ENCODE measurements around the gene DAB2. TPM values are rescaled to one million over a fixed set of nuclear protein-coding genes. Genes with fewer than 3 reads are reported as not detected.
A peak's percentile ranks its signal among the peaks of the same experiment; 100 is the strongest.

The DAB2 gene
- total RNA-seq, 6 experiments from 2014 or later, result 228 to 285 (median 237) TPM

DNA sequence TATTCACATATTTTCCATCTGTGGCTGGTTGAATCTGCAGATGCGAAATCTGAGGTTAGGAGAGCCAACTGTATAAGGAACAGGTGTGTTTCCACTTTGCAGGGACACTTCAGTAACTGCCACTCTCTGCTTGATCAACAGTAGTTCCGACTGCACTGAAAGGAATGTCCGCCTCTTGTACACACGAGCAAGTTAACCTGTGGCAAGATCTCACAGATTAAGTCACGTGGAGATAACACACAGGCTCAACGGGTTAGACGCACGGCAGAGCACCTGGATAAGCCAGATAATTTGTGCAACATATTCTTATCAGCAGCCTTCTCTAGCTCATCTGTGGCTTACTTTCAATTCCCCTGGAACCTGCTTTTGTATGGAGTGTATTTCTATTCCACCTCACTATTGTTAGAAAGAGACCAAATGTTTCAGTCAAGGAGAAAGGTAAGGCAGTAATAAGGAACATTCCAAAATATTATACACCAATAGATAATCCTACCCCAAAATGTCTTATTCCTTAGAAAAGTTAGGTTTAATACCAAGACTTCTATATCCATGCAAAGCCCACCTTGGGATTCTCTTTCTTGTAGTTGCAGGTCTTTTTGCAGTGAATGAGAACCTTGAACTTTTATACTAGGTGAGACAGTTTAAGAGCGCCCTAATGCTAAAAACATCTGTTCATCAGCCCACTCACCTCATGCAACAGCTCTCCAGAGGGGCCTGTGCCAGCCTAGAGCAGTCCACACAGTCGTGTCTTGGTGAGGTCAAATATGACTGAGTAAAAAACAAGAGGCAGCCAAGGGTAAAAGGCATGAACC lies 54.0 kb downstream of the DAB2 start:
- no peak for DNase-seq
- TF ChIP-seq, protein P1, sequence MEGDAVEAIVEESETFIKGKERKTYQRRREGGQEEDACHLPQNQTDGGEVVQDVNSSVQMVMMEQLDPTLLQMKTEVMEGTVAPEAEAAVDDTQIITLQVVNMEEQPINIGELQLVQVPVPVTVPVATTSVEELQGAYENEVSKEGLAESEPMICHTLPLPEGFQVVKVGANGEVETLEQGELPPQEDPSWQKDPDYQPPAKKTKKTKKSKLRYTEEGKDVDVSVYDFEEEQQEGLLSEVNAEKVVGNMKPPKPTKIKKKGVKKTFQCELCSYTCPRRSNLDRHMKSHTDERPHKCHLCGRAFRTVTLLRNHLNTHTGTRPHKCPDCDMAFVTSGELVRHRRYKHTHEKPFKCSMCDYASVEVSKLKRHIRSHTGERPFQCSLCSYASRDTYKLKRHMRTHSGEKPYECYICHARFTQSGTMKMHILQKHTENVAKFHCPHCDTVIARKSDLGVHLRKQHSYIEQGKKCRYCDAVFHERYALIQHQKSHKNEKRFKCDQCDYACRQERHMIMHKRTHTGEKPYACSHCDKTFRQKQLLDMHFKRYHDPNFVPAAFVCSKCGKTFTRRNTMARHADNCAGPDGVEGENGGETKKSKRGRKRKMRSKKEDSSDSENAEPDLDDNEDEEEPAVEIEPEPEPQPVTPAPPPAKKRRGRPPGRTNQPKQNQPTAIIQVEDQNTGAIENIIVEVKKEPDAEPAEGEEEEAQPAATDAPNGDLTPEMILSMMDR (IDR thresholded peaks at IDR 0.05), result no peak
- peak overlapping the region; percentile 48 for H3K27ac Mint-ChIP-seq
- peaks cover 15% of the 10 kb centered on the region; the same call in 1 of the 2 replicates for H3K4me1 Mint-ChIP-seq (ENCODE audit: low read depth)
- no peaks in the 10 kb centered on the region for H3K9me3 Mint-ChIP-seq
- H3K36me3 Mint-ChIP-seq (ENCODE audit: low read depth), result peaks cover 57% of the 10 kb centered on the region
- H3K4me3 Mint-ChIP-seq, result no peak overlapping the region
- H3K27me3 Mint-ChIP-seq (ENCODE audit: insufficient read depth), result peaks cover 24% of the 10 kb centered on the region

DNA sequence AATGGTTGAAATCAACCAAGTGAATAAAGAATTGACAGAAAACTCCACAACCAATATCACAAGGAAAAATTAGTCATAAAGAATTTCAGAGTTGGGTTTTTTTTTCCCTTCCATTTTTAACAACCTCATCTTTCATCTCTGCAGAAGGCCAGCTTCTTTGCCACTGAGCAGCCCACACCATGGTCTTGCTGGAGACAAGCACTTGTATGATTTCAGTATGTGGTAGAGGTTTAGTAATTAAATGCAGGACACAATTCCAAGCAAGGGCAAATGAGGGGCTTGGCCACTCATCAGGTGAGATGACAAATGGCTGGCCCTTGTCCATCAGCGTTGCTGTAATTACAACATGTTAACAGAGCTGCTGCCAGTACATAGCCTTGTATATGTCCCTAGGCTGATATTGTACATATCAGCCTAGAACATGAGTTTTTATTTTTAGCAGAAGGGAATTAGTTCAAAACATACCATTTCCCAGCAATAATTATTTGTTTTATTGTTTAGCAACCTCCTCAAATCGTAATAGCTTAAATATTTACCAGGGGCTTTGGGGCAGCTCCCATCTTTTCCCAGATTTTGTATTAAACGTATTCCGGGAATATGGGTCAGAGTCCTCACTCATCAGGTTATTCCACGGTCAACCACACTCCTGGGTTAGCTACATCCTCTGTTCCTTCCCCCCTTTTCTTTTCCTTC lies 55.5 kb downstream of the DAB2 start:
- H3K9me3 Mint-ChIP-seq, result no peaks in the 10 kb centered on the region
- H3K27me3 Mint-ChIP-seq (ENCODE audit: insufficient read depth), result peaks cover 27% of the 10 kb centered on the region
- peak overlapping the region; percentile 54 for H3K27ac Mint-ChIP-seq
- H3K36me3 Mint-ChIP-seq (ENCODE audit: low read depth), result peaks cover 44% of the 10 kb centered on the region
- H3K4me3 Mint-ChIP-seq, result no peak overlapping the region
- TF ChIP-seq, protein P1 (IDR thresholded peaks at IDR 0.05), result no peak
- H3K4me1 Mint-ChIP-seq (ENCODE audit: low read depth), result peaks cover 15% of the 10 kb centered on the region; the same call in 1 of the 2 replicates
- DNase-seq, result no peak

DNA sequence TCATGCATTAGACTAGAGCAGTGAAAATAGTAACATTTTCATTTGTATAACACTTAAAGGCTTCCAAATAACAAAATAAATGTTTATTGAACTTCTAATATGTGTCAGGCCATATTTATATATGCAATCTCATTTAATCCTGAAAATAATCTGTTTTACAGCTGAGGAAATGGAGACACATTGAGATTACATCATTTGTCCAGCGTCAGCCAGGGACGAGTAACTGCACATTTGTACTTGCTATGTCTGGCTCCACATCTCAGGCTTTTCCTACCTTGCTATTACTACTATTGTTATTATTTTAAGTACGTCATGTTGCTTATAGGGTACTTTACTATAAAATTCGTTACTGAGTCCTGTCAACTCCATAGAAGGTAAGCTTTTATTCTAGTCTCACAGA lies 56.7 kb downstream of the DAB2 start:
- H3K4me3 Mint-ChIP-seq, result no peak overlapping the region
- peaks cover 35% of the 10 kb centered on the region for H3K36me3 Mint-ChIP-seq (ENCODE audit: low read depth)
- TF ChIP-seq, protein P1 (IDR thresholded peaks at IDR 0.05), result no peak
- no peak for DNase-seq
- H3K9me3 Mint-ChIP-seq, result no peaks in the 10 kb centered on the region
- no peak overlapping the region for H3K27ac Mint-ChIP-seq
- H3K27me3 Mint-ChIP-seq (ENCODE audit: insufficient read depth), result peaks cover 27% of the 10 kb centered on the region
- peaks cover 15% of the 10 kb centered on the region; the same call in 1 of the 2 replicates for H3K4me1 Mint-ChIP-seq (ENCODE audit: low read depth)

DNA sequence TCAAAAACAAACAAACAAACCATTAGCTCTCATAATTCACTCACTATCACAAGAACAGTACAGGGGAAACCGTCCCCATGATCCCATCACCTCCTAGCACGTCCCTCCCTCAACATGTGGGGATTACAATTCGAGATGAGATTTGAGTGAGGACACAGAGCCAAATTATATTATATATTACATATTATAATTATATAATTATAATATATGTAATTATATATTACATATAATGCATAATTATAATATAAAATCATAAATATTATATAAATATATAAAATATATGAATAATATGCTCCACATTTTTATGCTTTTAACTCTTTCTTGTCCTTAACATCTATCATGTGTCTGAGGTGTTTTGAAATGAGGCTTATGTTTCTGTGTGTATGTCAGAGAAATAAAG lies 57.1 kb downstream of the DAB2 start:
- H3K27ac Mint-ChIP-seq, result no peak overlapping the region

DNA sequence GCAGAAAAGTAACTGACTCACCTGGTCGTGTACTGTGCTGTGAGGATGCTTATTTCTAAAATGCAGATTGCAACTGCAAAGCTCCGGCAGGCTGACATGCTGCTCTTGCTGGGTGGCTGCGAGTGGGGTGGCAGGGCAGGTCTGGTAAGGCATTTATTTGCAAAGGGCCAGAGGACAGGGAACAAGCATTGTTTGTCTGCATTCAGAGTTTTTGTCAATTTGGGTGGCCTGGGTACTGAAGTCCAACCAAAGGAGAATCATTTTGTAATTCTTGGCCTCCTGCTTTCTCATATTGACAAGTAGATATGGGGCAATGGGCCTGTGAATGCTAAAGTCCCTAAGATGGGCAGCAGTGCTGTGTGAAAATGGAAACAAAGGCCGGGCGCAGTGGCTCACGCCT lies 60.4 kb downstream of the DAB2 start, which contains the start of gene C9:
C9 (minus strand) TSS at position 129 of the 400 bp plus-strand sequence; CDS start at position 98, 31 bp downstream.
- Mint-ChIP-seq H3K9me3 (no peaks in the 10 kb centered on the region), H3K27me3 (ENCODE audit: insufficient read depth) (peaks cover 24% of the 10 kb centered on the region)

More for the DNA sequence above, 57.1 kb downstream of the DAB2 start:
- Mint-ChIP-seq H3K27me3 (ENCODE audit: insufficient read depth) (peaks cover 24% of the 10 kb centered on the region), H3K4me3 (no peak overlapping the region), H3K9me3 (no peaks in the 10 kb centered on the region), H3K4me1 (ENCODE audit: low read depth) (peaks cover 15% of the 10 kb centered on the region; the same call in 1 of the 2 replicates), H3K36me3 (ENCODE audit: low read depth) (peaks cover 31% of the 10 kb centered on the region)
- no peak for DNase-seq
- TF ChIP-seq, protein P1 (IDR thresholded peaks at IDR 0.05), result no peak

More for the DNA sequence above, 60.4 kb downstream of the DAB2 start, which contains the start of gene C9:
- H3K27ac Mint-ChIP-seq, result no peak within 1 kb of the TSS
- no peak for DNase-seq
- peak within 1 kb of the TSS; percentile 22; the same call in 1 of the 2 replicates for H3K4me3 Mint-ChIP-seq
- TF ChIP-seq, protein P1 (IDR thresholded peaks at IDR 0.05), result no peak
- H3K36me3 Mint-ChIP-seq (ENCODE audit: low read depth), result peaks cover 9% of the 10 kb centered on the region; the same call in 1 of the 2 replicates
- peaks cover 20% of the 10 kb centered on the region for H3K4me1 Mint-ChIP-seq (ENCODE audit: low read depth)
